B cell (primary cell): ENCODE data around the gene KISS1R.

Experiments used
- EZH2 ChIP-seq: IDR thresholded peaks from 2 replicates; pipeline ENCODE4 v1.6.1; 2012; ENCODE audit warnings: borderline replicate concordance, low read depth, mild to moderate bottlenecking, moderate library complexity, low read length; ENCODE audit not compliant: insufficient read depth, poor library complexity, severe bottlenecking
- TF ChIP-seq, protein P1 (sequence below): fragments of 200-600 bp; IDR thresholded peaks from one replicate; pipeline ENCODE4 v1.8.0; 2022; ENCODE audit warnings: antibody characterized with exemption, mild to moderate bottlenecking

GRCh38 chr19:918481-919198 lies 1.5 kb downstream of the KISS1R start:
- TF ChIP-seq, protein P1, sequence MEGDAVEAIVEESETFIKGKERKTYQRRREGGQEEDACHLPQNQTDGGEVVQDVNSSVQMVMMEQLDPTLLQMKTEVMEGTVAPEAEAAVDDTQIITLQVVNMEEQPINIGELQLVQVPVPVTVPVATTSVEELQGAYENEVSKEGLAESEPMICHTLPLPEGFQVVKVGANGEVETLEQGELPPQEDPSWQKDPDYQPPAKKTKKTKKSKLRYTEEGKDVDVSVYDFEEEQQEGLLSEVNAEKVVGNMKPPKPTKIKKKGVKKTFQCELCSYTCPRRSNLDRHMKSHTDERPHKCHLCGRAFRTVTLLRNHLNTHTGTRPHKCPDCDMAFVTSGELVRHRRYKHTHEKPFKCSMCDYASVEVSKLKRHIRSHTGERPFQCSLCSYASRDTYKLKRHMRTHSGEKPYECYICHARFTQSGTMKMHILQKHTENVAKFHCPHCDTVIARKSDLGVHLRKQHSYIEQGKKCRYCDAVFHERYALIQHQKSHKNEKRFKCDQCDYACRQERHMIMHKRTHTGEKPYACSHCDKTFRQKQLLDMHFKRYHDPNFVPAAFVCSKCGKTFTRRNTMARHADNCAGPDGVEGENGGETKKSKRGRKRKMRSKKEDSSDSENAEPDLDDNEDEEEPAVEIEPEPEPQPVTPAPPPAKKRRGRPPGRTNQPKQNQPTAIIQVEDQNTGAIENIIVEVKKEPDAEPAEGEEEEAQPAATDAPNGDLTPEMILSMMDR = no peak
- TF ChIP-seq EZH2 = no peak
